ENCODE data around the gene IFI44L.

The IFI44L gene

GRCh38 chr1:78619803-78620579 is at the start of gene IFI44L:
Gene IFI44L (plus strand): TSS chr1:78620448. CDS start chr1:78627916, 7,468 bp downstream.
- in situ Hi-C loops (cut with HindIII; ENCODE audit: low sequenced_read_pairs): no loop called here

GRCh38 chr1:78570539-78570938 is 49.7 kb upstream of the IFI44L start:
- in situ Hi-C loops (cut with HindIII; ENCODE audit: low sequenced_read_pairs): no loop called here

GRCh38 chr1:78577257-78578100 is 42.8 kb upstream of the IFI44L start:
- in situ Hi-C loops (cut with HindIII; ENCODE audit: low sequenced_read_pairs): no loop called here

GRCh38 chr1:78586572-78586971 is 33.7 kb upstream of the IFI44L start:
- in situ Hi-C loops (cut with HindIII; ENCODE audit: low sequenced_read_pairs): no loop called here

- in situ Hi-C loops (cut with HindIII; ENCODE audit: low sequenced_read_pairs): no loop called here
These were observed 33.0 kb upstream of the IFI44L start for GRCh38 chr1:78587211-78587610.

- in situ Hi-C loops (cut with HindIII; ENCODE audit: low sequenced_read_pairs): no loop called here
These were observed 28.3 kb upstream of the IFI44L start for GRCh38 chr1:78591971-78592370.

GRCh38 chr1:78599294-78599693 is 21.0 kb upstream of the IFI44L start:
- in situ Hi-C loops (cut with HindIII; ENCODE audit: low sequenced_read_pairs): no loop called here

- in situ Hi-C loops (cut with HindIII; ENCODE audit: low sequenced_read_pairs): no loop called here
These were observed 19.2 kb upstream of the IFI44L start for GRCh38 chr1:78601068-78601467.

GRCh38 chr1:78603206-78603605 is 17.0 kb upstream of the IFI44L start:
- in situ Hi-C loops (cut with HindIII; ENCODE audit: low sequenced_read_pairs): no loop called here

- in situ Hi-C loops (cut with HindIII; ENCODE audit: low sequenced_read_pairs): loop anchor here (5.0 kb wide), 1 partner anchor 462 kb away; no protein-coding TSS in a partner anchor
These were observed 15.6 kb upstream of the IFI44L start for GRCh38 chr1:78604643-78605042.

- in situ Hi-C loops (cut with HindIII; ENCODE audit: low sequenced_read_pairs): loop anchor here (5.0 kb wide), 1 partner anchor 464 kb away; no protein-coding TSS in a partner anchor
These were observed 14.0 kb upstream of the IFI44L start for GRCh38 chr1:78606274-78606673.

GRCh38 chr1:78607334-78607927 is 12.8 kb upstream of the IFI44L start:
- in situ Hi-C loops (cut with HindIII; ENCODE audit: low sequenced_read_pairs): loop anchor here (5.0 kb wide), 1 partner anchor 465 kb away; no protein-coding TSS in a partner anchor

GRCh38 chr1:78607944-78608343 is 12.3 kb upstream of the IFI44L start:
- in situ Hi-C loops (cut with HindIII; ENCODE audit: low sequenced_read_pairs): loop anchor here (5.0 kb wide), 1 partner anchor 466 kb away; no protein-coding TSS in a partner anchor

- in situ Hi-C loops (cut with HindIII; ENCODE audit: low sequenced_read_pairs): no loop called here
These were observed 2.6 kb upstream of the IFI44L start for GRCh38 chr1:78617615-78618026.

GRCh38 chr1:78619032-78619431 is 1.2 kb upstream of the IFI44L start:
- in situ Hi-C loops (cut with HindIII; ENCODE audit: low sequenced_read_pairs): no loop called here

GRCh38 chr1:78619446-78619802 is 824 bp upstream of the IFI44L start:
- in situ Hi-C loops (cut with HindIII; ENCODE audit: low sequenced_read_pairs): no loop called here

- in situ Hi-C loops (cut with HindIII; ENCODE audit: low sequenced_read_pairs): no loop called here
These were observed 418 bp downstream of the IFI44L start for GRCh38 chr1:78620666-78621065.

GRCh38 chr1:78622548-78622947 is 2.3 kb downstream of the IFI44L start:
- in situ Hi-C loops (cut with HindIII; ENCODE audit: low sequenced_read_pairs): no loop called here

- in situ Hi-C loops (cut with HindIII; ENCODE audit: low sequenced_read_pairs): no loop called here
These were observed 3.8 kb downstream of the IFI44L start for GRCh38 chr1:78624035-78624434.

GRCh38 chr1:78627321-78627720 is 7.1 kb downstream of the IFI44L start:
- in situ Hi-C loops (cut with HindIII; ENCODE audit: low sequenced_read_pairs): no loop called here

- in situ Hi-C loops (cut with HindIII; ENCODE audit: low sequenced_read_pairs): no loop called here
These were observed 10.4 kb downstream of the IFI44L start for GRCh38 chr1:78630600-78630999.

All from endothelial cell of hepatic sinusoid (primary cell).